ENCODE measurements around the gene IFT88.

- TF ChIP-seq ZNF274 (IDR thresholded peaks at IDR 0.05; ENCODE audit: low read depth, low read length) (no peak), YY1 (IDR thresholded peaks at IDR 0.05; ENCODE audit: insufficient read depth, insufficient read length) (no peak)
Observed at GRCh38 chr13:20550799-20551198, 16.2 kb upstream of the IFT88 start.
